ENCODE data around the gene FAM228A. TPM values are rescaled to one million over a fixed set of nuclear protein-coding genes. Genes with fewer than 3 reads are reported as not detected.

The FAM228A gene
- polyA plus RNA-seq, 3 donors from 2014 or later: 0.14 to 0.41 (median 0.21) TPM

DNA sequence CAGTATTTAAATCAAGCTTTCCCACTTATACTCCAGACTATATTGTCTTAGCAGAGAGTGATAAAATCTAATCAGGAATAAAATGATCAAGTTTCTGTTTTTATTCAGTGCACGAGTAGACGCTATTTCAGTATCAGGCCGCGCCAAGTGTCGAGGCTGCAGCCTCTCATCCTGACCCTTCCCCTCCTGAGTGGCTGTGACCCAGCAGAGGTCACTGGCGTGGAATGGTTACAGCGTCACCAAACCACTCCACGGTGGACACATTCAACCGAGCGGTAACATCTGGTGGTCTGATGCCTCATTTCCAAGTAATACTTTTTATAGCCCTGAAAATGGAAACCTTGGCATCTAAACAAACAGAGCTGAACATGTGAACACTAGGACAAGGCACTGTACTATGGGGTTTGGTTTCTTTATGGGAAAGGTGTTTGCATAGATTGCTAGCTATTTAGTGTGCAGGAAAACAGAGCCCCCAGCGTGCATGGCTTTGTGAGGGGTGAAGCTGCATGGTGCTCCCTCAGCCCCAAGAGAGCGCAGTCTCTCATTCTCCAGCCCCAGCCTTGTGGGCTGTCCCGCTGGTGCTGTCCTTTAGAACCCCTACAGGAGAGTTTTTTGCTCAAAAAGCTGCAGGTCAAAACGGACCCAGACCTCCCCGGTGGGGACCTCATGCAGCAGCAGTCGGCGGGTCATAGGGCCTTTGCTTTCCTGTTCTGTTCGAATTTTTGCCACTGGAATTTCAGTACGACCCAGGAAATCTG, 28.4 kb downstream of the FAM228A start:
- Mint-ChIP-seq H3K36me3 (peaks cover 32 to 66% (median 36%) of the 10 kb centered on the region in 3 donors), H3K9me3 (no peaks in the 10 kb centered on the region), H3K4me3 (no peak overlapping the region), H3K4me1 (no peaks in the 10 kb centered on the region), H3K27me3 (ENCODE audit: low read depth in 3 of 3) (peaks cover 1 to 3% (median 2%) of the 10 kb centered on the region in 3 donors), H3K27ac (no peak overlapping the region)
- DNase-seq: no peak

GRCh38 chr2:24203787-24204150, 28.9 kb downstream of the FAM228A start:
- Mint-ChIP-seq H3K27ac (peak overlapping the region in 1 of 6 donors; percentile 23), H3K4me3 (no peak overlapping the region), H3K27me3 (ENCODE audit: low read depth in 3 of 3) (peaks cover 1 to 3% (median 2%) of the 10 kb centered on the region in 3 donors), H3K4me1 (no peaks in the 10 kb centered on the region), H3K9me3 (no peaks in the 10 kb centered on the region), H3K36me3 (peaks cover 34 to 69% (median 42%) of the 10 kb centered on the region in 3 donors)
- DNase-seq: no peak

- no peaks in the 10 kb centered on the region for H3K4me1 Mint-ChIP-seq
- peaks cover 0 to 3% (median 1%) of the 10 kb centered on the region in 3 donors for H3K27me3 Mint-ChIP-seq (ENCODE audit: low read depth in 3 of 3)
- DNase-seq: no peak
- H3K36me3 Mint-ChIP-seq: peaks cover 40 to 71% (median 46%) of the 10 kb centered on the region in 3 donors
- no peak overlapping the region for H3K4me3 Mint-ChIP-seq
- H3K9me3 Mint-ChIP-seq: no peaks in the 10 kb centered on the region
- H3K27ac Mint-ChIP-seq: no peak overlapping the region
Observed at GRCh38 chr2:24204505-24204904, 29.7 kb downstream of the FAM228A start.

DNA sequence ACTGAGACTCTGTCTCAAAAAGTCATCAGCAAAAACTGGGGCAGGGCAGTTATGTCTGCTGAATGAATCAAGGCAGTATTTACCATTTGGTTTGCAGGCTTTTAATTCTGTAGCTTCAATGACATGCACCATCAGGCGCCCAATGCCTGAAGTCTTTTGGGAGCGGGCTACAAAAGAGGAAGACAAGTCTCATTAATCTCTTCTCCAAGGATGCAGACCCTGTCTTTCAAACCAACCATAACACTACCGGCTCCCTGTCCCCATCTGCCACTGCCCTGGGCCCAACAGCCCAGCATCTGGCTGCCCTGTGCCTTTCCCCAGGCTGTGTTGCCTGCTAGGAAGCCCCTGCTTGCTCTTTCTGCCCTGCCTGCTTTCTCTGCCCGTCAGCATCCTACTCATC, 30.3 kb downstream of the FAM228A start:
- Mint-ChIP-seq H3K9me3 (no peaks in the 10 kb centered on the region), H3K4me3 (no peak overlapping the region), H3K36me3 (peaks cover 44 to 77% (median 46%) of the 10 kb centered on the region in 3 donors), H3K27ac (peak overlapping the region in 1 of 6 donors; percentile 58), H3K27me3 (ENCODE audit: low read depth in 3 of 3) (peaks cover 0 to 3% (median 0%) of the 10 kb centered on the region in 3 donors), H3K4me1 (no peaks in the 10 kb centered on the region)
- DNase-seq: no peak

GRCh38 chr2:24206242-24206641, 31.4 kb downstream of the FAM228A start:
- Mint-ChIP-seq H3K4me3 (no peak overlapping the region), H3K27ac (peak overlapping the region in 1 of 6 donors; percentile 78), H3K4me1 (no peaks in the 10 kb centered on the region), H3K36me3 (peaks cover 42 to 78% (median 44%) of the 10 kb centered on the region in 3 donors), H3K27me3 (ENCODE audit: low read depth in 3 of 3) (peaks cover 0 to 3% (median 0%) of the 10 kb centered on the region in 3 donors), H3K9me3 (no peaks in the 10 kb centered on the region)
- no peak for DNase-seq

DNA sequence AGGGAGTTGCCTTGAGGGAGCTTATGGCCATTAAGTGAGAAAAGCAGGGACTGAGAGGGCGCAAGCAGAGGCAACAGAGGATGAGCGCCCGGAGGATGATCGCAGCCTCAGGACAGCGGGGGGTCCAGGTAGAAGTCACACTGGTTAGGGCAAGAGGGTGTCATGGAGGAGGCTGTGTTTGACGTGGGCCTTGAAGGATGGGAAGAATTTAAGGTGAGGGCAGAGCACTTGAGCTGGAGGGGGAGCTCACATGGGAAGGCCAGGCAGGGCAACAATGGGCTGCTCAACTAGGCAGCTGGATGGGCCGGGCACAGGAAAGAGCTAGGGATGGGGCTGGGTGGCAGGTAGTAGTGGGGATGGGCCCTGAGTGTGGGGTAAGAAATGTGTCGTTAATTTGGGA, 31.9 kb downstream of the FAM228A start:
- Mint-ChIP-seq H3K27me3 (ENCODE audit: low read depth in 3 of 3) (peaks cover 0 to 3% (median 0%) of the 10 kb centered on the region in 3 donors), H3K4me1 (no peaks in the 10 kb centered on the region), H3K27ac (peak overlapping the region in 1 of 6 donors; percentile 7), H3K36me3 (peaks cover 42 to 79% (median 47%) of the 10 kb centered on the region in 3 donors), H3K4me3 (no peak overlapping the region), H3K9me3 (no peaks in the 10 kb centered on the region)
- DNase-seq: no peak

DNA sequence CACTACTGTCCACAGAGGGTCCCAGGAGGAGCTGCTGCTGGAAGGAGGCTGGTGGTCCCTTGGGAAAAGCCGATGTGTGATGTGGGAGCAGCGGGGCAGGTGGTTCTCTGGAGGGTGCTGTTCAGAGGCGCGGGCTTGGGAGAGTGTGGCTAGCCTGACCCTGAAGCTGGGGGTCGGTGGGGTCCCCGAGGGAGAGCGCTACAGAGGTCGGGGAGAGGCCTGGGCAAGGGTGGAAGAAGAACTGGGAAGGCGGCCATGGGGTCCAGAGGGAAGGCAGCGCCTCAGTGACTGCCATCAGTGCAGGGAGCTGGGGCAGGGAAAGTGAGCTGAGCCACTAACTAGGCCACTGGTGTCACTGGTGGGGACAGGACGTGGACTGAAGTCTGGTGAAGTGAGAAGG, 32.5 kb downstream of the FAM228A start:
- peaks cover 42 to 80% (median 48%) of the 10 kb centered on the region in 3 donors for H3K36me3 Mint-ChIP-seq

DNA sequence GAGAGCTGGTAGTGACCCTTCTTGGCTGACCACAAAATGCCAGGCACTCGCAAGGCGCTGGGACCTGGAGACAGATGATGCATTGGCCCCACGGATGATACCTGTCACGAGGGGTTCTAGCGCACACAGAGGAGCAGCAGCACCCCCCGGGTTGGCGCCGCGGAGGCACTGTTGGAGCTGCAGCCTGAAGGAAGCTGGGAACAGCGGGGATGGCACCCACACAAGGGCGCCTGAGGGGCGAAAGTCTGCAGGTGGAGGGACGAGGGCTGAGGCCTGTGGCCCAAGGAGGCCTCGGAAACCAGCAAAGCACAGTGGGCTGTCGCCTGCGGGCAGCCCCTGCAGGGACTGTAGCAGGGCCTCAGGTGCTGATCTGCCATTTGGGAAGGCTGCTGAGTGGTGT, 33.6 kb downstream of the FAM228A start:
- no peak overlapping the region for H3K4me3 Mint-ChIP-seq
- peaks cover 47 to 78% (median 50%) of the 10 kb centered on the region in 3 donors for H3K36me3 Mint-ChIP-seq
- DNase-seq: no peak
- no peaks in the 10 kb centered on the region for H3K4me1 Mint-ChIP-seq
- H3K27ac Mint-ChIP-seq: peak overlapping the region in 1 of 6 donors; percentile 30
- H3K9me3 Mint-ChIP-seq: no peaks in the 10 kb centered on the region
- peaks cover 0 to 3% (median 0%) of the 10 kb centered on the region in 3 donors for H3K27me3 Mint-ChIP-seq (ENCODE audit: low read depth in 3 of 3)

More for the DNA sequence above, 32.5 kb downstream of the FAM228A start:
- DNase-seq: no peak
- Mint-ChIP-seq H3K4me1 (no peaks in the 10 kb centered on the region), H3K9me3 (no peaks in the 10 kb centered on the region), H3K4me3 (no peak overlapping the region), H3K27ac (peak overlapping the region in 1 of 6 donors; percentile 67), H3K27me3 (ENCODE audit: low read depth in 3 of 3) (peaks cover 0 to 3% (median 0%) of the 10 kb centered on the region in 3 donors)

- Mint-ChIP-seq H3K9me3 (no peaks in the 10 kb centered on the region), H3K36me3 (peaks cover 40 to 71% (median 44%) of the 10 kb centered on the region in 3 donors), H3K4me3 (no peak overlapping the region), H3K4me1 (no peaks in the 10 kb centered on the region), H3K27ac (no peak overlapping the region), H3K27me3 (ENCODE audit: low read depth in 3 of 3) (peaks cover 0 to 3% (median 0%) of the 10 kb centered on the region in 3 donors)
- no peak for DNase-seq
Observed at GRCh38 chr2:24209389-24210105, 34.7 kb downstream of the FAM228A start.

GRCh38 chr2:24210106-24210455, 35.2 kb downstream of the FAM228A start:
- H3K9me3 Mint-ChIP-seq: no peaks in the 10 kb centered on the region
- H3K27ac Mint-ChIP-seq: no peak overlapping the region
- no peak overlapping the region for H3K4me3 Mint-ChIP-seq
- peaks cover 0 to 2% of the 10 kb centered on the region in 2 donors for H3K4me1 Mint-ChIP-seq
- peaks cover 40 to 66% (median 44%) of the 10 kb centered on the region in 3 donors for H3K36me3 Mint-ChIP-seq
- DNase-seq: no peak
- H3K27me3 Mint-ChIP-seq (ENCODE audit: low read depth in 3 of 3): peaks cover 0 to 3% (median 0%) of the 10 kb centered on the region in 3 donors

DNA sequence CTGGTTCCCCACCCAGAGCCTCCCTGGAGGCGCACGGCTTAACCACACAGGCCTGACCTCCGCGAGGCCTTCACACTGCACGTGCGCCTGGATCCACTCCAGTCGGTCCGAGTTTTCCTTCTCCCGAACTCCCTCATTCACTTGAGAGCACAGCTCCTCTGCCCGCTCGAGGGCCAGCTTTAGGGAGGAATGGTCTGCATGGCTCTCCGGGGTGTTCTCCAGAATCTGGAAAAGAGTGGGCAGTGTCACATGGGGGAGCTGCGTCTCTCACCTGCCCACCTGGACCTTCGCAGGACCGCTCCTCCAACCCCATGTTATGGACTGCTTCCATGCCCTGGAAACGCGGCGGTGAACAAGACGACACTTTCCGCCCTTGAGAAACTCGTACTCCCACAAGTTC, 35.9 kb downstream of the FAM228A start:
- Mint-ChIP-seq H3K36me3 (peaks cover 41 to 61% (median 42%) of the 10 kb centered on the region in 3 donors), H3K27me3 (ENCODE audit: low read depth in 3 of 3) (peaks cover 0 to 3% (median 0%) of the 10 kb centered on the region in 3 donors), H3K9me3 (no peaks in the 10 kb centered on the region), H3K27ac (no peak overlapping the region), H3K4me1 (peaks cover 0 to 2% of the 10 kb centered on the region in 2 donors), H3K4me3 (no peak overlapping the region)
- DNase-seq: no peak

GRCh38 chr2:24211408-24211807, 36.6 kb downstream of the FAM228A start:
- Mint-ChIP-seq H3K36me3 (peaks cover 41 to 63% (median 43%) of the 10 kb centered on the region in 3 donors), H3K27me3 (ENCODE audit: low read depth in 3 of 3) (peaks cover 0 to 3% (median 0%) of the 10 kb centered on the region in 3 donors), H3K4me3 (no peak overlapping the region), H3K4me1 (peaks cover 0 to 2% of the 10 kb centered on the region in 2 donors), H3K27ac (no peak overlapping the region), H3K9me3 (no peaks in the 10 kb centered on the region)
- DNase-seq: no peak

- peak overlapping the region in 2 of 6 donors; percentile 36 to 41 for H3K27ac Mint-ChIP-seq
- no peak overlapping the region for H3K4me3 Mint-ChIP-seq
- peaks cover 0 to 2% of the 10 kb centered on the region in 2 donors for H3K4me1 Mint-ChIP-seq
- H3K9me3 Mint-ChIP-seq: no peaks in the 10 kb centered on the region
- H3K27me3 Mint-ChIP-seq (ENCODE audit: low read depth in 3 of 3): no peaks in the 10 kb centered on the region
- H3K36me3 Mint-ChIP-seq: peaks cover 24 to 55% (median 34%) of the 10 kb centered on the region in 3 donors
- no peak for DNase-seq
Observed at GRCh38 chr2:24214880-24215279, 40.0 kb downstream of the FAM228A start.
